NCI-H187 (cell line): ENCODE data around the gene WDHD1.
"Not testable (repeated sequence)": the region's sequence is repeated elsewhere in the genome, so short reads cannot be mapped to it uniquely, and the experiment has no call there.

ENCODE experiments used
- DNase-seq, 2 experiments: peaks; one replicate each; lab custom pipeline; 2025; lab: John Stamatoyannopoulos, UW

The WDHD1 gene

GRCh38 chr14:55047301-55048053 lies 20.6 kb upstream of the WDHD1 start:
- no peak for DNase-seq

- DNase-seq = no peak
Measured at GRCh38 chr14:55045087-55045486, 18.2 kb upstream of the WDHD1 start.

GRCh38 chr14:55043528-55043927 lies 16.6 kb upstream of the WDHD1 start:
- no peak for DNase-seq

GRCh38 chr14:55038708-55039107 lies 11.8 kb upstream of the WDHD1 start:
- DNase-seq = no peak

GRCh38 chr14:55037995-55038394 lies 11.1 kb upstream of the WDHD1 start:
- not testable (repeated sequence) for DNase-seq

- DNase-seq = no peak
Measured at GRCh38 chr14:55031190-55031589, 4.3 kb upstream of the WDHD1 start.

- DNase-seq = no peak
Measured at GRCh38 chr14:55028476-55028875, 1.6 kb upstream of the WDHD1 start.

GRCh38 chr14:55028066-55028465 lies 1.2 kb upstream of the WDHD1 start:
- DNase-seq = no peak

- DNase-seq = no peak
Measured at GRCh38 chr14:55026441-55026792, 482 bp downstream of the WDHD1 start.

GRCh38 chr14:55025948-55026347 lies 951 bp downstream of the WDHD1 start:
- DNase-seq = no peak

GRCh38 chr14:55024365-55024764 lies 2.5 kb downstream of the WDHD1 start:
- not testable (repeated sequence) for DNase-seq

- no peak for DNase-seq
Measured at GRCh38 chr14:55019968-55020554, 6.8 kb downstream of the WDHD1 start.

GRCh38 chr14:55015006-55015405 lies 11.9 kb downstream of the WDHD1 start:
- no peak for DNase-seq

- DNase-seq = no peak
Measured at GRCh38 chr14:55005071-55005470, 21.8 kb downstream of the WDHD1 start.

GRCh38 chr14:55000381-55000780 lies 26.5 kb downstream of the WDHD1 start:
- no peak for DNase-seq

- no peak for DNase-seq
Measured at GRCh38 chr14:54985156-54985555, 41.7 kb downstream of the WDHD1 start.

GRCh38 chr14:54981698-54982097 lies 45.2 kb downstream of the WDHD1 start:
- no peak for DNase-seq

GRCh38 chr14:54979039-54979438 lies 47.9 kb downstream of the WDHD1 start:
- DNase-seq = no peak

- no peak for DNase-seq
Measured at GRCh38 chr14:54976316-54976715, 50.6 kb downstream of the WDHD1 start.

- DNase-seq = no peak
Measured at GRCh38 chr14:54975856-54976255, 51.0 kb downstream of the WDHD1 start.

GRCh38 chr14:54974788-54975414 lies 52.0 kb downstream of the WDHD1 start:
- DNase-seq = no peak

GRCh38 chr14:54967496-54967895 lies 59.4 kb downstream of the WDHD1 start:
- no peak for DNase-seq

- no peak for DNase-seq
Measured at GRCh38 chr14:54955143-54955542, 71.8 kb downstream of the WDHD1 start.
